KMS-11 (cell line): ENCODE measurements around the gene PMIS2.
A peak's percentile ranks its signal among the peaks of the same experiment; 100 is the strongest.

Experiments used
- H2AFZ ChIP-seq: fragments of 200-600 bp; sonication (generic); 2 replicates; pipeline ENCODE4 v1.6.1; 2016; ENCODE audit warnings: antibody characterized with exemption, mixed run types, low read depth
- H3K27ac ChIP-seq: fragments of 200-600 bp; sonication (generic); 2 replicates; pipeline ENCODE4 v1.6.1; 2016; ENCODE audit warnings: mild to moderate bottlenecking, mixed run types
- H3K27me3 ChIP-seq: fragments of 200-600 bp; sonication (generic); 2 replicates; pipeline ENCODE4 v1.6.1; 2017; ENCODE audit warnings: mild to moderate bottlenecking, low read depth, mixed run types, moderate library complexity; ENCODE audit not compliant: insufficient read depth
- H3K36me3 ChIP-seq: fragments of 200-600 bp; sonication (generic); 2 replicates; pipeline ENCODE4 v1.6.1; 2017; ENCODE audit warnings: mild to moderate bottlenecking, mixed run types; ENCODE audit not compliant: insufficient read depth
- H3K4me1 ChIP-seq: fragments of 200-600 bp; sonication (generic); 2 replicates; pipeline ENCODE4 v1.6.1; 2016; ENCODE audit warnings: mild to moderate bottlenecking, low read depth, mixed run types; ENCODE audit not compliant: poor library complexity, severe bottlenecking
- H3K4me2 ChIP-seq: fragments of 200-600 bp; sonication (generic); 2 replicates; pipeline ENCODE4 v1.7.0; 2016; ENCODE audit warnings: mild to moderate bottlenecking, mixed run types
- H3K4me3 ChIP-seq: fragments of 200-600 bp; sonication (generic); IDR thresholded peaks from 2 replicates; pipeline ENCODE4 v1.6.1; 2017; ENCODE audit warnings: low read depth, low read length, mixed read lengths; ENCODE audit not compliant: insufficient read depth
- H3K79me2 ChIP-seq: fragments of 200-600 bp; sonication (generic); 2 replicates; pipeline ENCODE4 v1.6.1; 2016; ENCODE audit warnings: low read depth, mixed run types; ENCODE audit not compliant: insufficient read depth
- H3K9ac ChIP-seq: fragments of 200-600 bp; sonication (generic); 2 replicates; pipeline ENCODE4 v1.6.1; 2016; ENCODE audit warnings: mild to moderate bottlenecking, mixed run types
- H4K20me1 ChIP-seq: fragments of 200-600 bp; sonication (generic); 2 replicates; pipeline ENCODE4 v1.6.1; 2016; ENCODE audit warnings: mild to moderate bottlenecking, mixed run types; ENCODE audit not compliant: insufficient read depth
- TF ChIP-seq, protein P1 (sequence below): fragments of 200-600 bp; sonication (generic); conservative IDR thresholded peaks from 2 replicates; pipeline ENCODE4 v1.6.1; 2017; ENCODE audit warnings: low read depth, mild to moderate bottlenecking, antibody characterized with exemption, low read length, moderate library complexity, mixed read lengths

PMIS2 gene

DNA sequence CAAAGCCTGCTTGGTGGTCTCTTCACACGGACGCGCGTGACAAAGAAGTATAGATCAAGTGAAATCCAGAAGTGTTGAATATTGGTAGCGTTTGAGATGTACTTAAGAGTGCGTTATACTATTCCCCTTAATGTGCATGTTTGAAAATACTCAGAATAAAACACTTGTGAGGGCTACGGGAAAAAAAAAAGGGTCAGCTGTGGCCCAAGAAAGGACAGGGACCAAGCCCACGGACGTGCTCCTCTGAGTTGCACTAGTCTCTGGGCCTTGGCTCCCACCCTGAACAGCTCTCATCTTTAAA is 42.2 kb downstream of the PMIS2 start:
- Histone ChIP-seq H3K4me1 (peaks cover 7% of the 10 kb centered on the region), H3K27me3 (no peaks in the 10 kb centered on the region), H3K9ac (peak overlapping the region; percentile 87), H3K4me2 (peak overlapping the region; percentile 99), H4K20me1 (no peaks in the 10 kb centered on the region), H3K36me3 (no peaks in the 10 kb centered on the region; the same call in 1 of the 2 replicates), H2AFZ (peak overlapping the region; percentile 85), H3K4me3 (peak overlapping the region; percentile 64), H3K79me2 (peaks cover 12% of the 10 kb centered on the region; the same call in 1 of the 2 replicates), H3K27ac (peak overlapping the region; percentile 64)
- TF ChIP-seq, protein P1, sequence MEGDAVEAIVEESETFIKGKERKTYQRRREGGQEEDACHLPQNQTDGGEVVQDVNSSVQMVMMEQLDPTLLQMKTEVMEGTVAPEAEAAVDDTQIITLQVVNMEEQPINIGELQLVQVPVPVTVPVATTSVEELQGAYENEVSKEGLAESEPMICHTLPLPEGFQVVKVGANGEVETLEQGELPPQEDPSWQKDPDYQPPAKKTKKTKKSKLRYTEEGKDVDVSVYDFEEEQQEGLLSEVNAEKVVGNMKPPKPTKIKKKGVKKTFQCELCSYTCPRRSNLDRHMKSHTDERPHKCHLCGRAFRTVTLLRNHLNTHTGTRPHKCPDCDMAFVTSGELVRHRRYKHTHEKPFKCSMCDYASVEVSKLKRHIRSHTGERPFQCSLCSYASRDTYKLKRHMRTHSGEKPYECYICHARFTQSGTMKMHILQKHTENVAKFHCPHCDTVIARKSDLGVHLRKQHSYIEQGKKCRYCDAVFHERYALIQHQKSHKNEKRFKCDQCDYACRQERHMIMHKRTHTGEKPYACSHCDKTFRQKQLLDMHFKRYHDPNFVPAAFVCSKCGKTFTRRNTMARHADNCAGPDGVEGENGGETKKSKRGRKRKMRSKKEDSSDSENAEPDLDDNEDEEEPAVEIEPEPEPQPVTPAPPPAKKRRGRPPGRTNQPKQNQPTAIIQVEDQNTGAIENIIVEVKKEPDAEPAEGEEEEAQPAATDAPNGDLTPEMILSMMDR, result no peak

DNA sequence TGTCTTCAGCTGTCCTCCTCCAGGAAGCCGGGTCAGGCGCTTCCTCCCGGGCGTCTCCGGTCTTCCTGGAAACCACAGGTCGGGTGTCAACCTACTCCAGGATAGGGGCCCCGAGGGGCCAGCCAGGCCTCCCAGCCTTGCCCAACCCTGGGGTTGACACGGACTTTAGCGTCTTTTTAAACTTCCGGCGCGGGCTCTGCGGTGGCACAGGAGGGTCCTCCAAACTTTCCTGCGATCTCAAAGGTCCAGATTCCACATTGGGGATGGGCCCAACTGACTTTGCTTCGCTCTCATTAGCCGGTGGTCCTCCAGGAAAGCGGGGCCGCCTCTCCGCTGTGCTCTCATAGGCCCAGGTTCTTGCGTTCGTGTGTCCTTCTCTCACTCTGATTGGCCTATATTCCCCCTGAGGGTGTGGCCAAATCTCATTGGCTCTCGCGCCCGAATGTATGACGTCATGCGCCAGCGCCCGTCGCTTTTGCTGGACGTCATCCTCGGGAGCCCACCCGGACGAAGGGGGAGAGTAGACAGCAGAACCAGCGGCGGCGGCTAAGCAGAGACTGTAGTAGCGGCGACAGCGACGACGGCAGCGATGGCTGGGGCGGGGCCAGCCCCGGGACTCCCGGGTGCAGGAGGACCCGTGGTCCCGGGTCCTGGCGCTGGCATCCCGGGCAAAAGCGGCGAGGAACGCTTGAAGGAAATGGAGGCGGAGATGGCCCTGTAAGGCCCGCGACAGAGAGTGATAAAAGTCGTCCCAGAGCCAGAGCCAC is 42.8 kb downstream of the PMIS2 start, which contains the start of gene RBM42:
RBM42 (plus strand) TSS at position 472 of the 767 bp plus-strand sequence; CDS start at position 590, 118 bp downstream.
- TF ChIP-seq, protein P1, result no peak
- H3K4me3 ChIP-seq, result peak within 1 kb of the TSS; percentile 64
- H3K9ac ChIP-seq, result peak within 1 kb of the TSS; percentile 87
- H3K4me2 ChIP-seq, result peak within 1 kb of the TSS; percentile 99
- H3K4me1 ChIP-seq, result peaks cover 7% of the 10 kb centered on the region
- H3K36me3 ChIP-seq, result no peaks in the 10 kb centered on the region; the same call in 1 of the 2 replicates
- H4K20me1 ChIP-seq, result no peaks in the 10 kb centered on the region
- peak within 1 kb of the TSS; percentile 85 for H2AFZ ChIP-seq
- H3K27ac ChIP-seq, result peak within 1 kb of the TSS; percentile 64
- no peaks in the 10 kb centered on the region for H3K27me3 ChIP-seq
- peaks cover 12% of the 10 kb centered on the region; the same call in 1 of the 2 replicates for H3K79me2 ChIP-seq

DNA sequence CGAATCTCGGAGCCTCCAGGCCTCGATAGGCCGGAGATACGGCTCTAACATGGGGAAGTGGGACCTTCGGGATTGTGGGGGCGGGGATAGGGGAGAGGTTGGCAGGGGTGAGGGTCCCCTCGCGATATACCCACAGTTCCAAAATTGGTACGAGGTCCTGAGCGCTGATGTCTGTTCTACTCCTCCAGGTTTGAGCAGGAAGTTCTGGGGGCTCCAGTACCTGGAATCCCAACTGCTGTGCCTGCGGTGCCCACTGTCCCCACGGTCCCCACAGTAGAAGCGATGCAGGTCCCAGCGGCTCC is 43.3 kb downstream of the PMIS2 start:
- Histone ChIP-seq H3K27ac (peak overlapping the region; percentile 64), H3K4me1 (peaks cover 7% of the 10 kb centered on the region), H3K4me3 (peak overlapping the region; percentile 64), H4K20me1 (no peaks in the 10 kb centered on the region), H3K27me3 (no peaks in the 10 kb centered on the region), H3K9ac (peak overlapping the region; percentile 87), H3K79me2 (peaks cover 12% of the 10 kb centered on the region; the same call in 1 of the 2 replicates), H3K4me2 (peak overlapping the region; percentile 99), H2AFZ (peak overlapping the region; percentile 85), H3K36me3 (no peaks in the 10 kb centered on the region; the same call in 1 of the 2 replicates)
- TF ChIP-seq, protein P1, result no peak

DNA sequence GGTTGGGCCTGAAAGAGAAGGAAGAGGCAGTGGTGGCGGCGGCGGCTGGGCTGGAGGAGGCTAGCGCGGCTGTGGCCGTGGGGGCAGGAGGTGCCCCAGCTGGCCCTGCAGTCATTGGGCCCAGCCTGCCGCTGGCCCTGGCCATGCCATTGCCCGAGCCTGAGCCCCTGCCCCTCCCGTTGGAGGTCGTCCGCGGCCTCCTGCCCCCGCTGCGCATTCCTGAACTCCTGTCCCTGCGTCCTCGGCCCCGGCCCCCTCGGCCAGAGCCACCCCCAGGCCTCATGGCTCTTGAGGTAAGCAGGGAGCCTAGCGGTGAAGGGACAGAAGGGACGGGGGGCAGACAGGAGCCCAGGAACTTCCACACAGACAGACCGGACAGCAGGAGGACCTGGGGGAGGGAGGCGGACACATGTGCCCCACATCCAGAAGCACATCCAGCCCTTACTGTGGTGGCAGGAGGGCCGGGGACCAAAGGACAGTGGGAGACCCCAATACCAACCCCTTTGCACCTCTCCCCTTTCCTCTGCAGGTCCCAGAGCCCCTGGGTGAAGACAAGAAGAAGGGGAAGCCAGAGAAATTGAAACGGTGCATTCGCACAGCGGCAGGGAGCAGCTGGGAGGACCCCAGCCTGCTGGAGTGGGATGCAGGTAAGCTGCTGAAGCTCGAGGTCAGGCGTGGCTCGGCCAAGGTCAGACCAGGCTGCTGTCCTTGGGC is 47.9 kb downstream of the PMIS2 start:
- Histone ChIP-seq H3K9ac (no peak overlapping the region), H3K4me3 (no peak overlapping the region), H3K4me2 (no peak overlapping the region), H2AFZ (no peak overlapping the region), H3K27ac (no peak overlapping the region), H3K36me3 (no peaks in the 10 kb centered on the region; the same call in 1 of the 2 replicates), H3K79me2 (peaks cover 12% of the 10 kb centered on the region; the same call in 1 of the 2 replicates), H3K4me1 (peaks cover 7% of the 10 kb centered on the region), H4K20me1 (no peaks in the 10 kb centered on the region), H3K27me3 (no peaks in the 10 kb centered on the region)
- TF ChIP-seq, protein P1, result no peak
